HG03354 (cell line): ENCODE data around the gene NOVA1.

ENCODE experiments used
- ATAC-seq: cut with Tn5 transposase; IDR thresholded peaks from one replicate; pipeline ENCODE4 v1.9.1; 2021; ENCODE audit warnings: mild to moderate bottlenecking; ENCODE audit not compliant: unreplicated experiment, poor library complexity, severe bottlenecking

NOVA1 gene

GRCh38 chr14:26594756-26595545 is 2.9 kb downstream of the NOVA1 start:
- no peak for ATAC-seq

GRCh38 chr14:26594148-26594547 is 3.7 kb downstream of the NOVA1 start:
- ATAC-seq = no peak

- no peak for ATAC-seq
These were observed 4.5 kb downstream of the NOVA1 start for GRCh38 chr14:26593357-26593756.

- ATAC-seq = no peak
These were observed 7.9 kb downstream of the NOVA1 start for GRCh38 chr14:26589925-26590324.

GRCh38 chr14:26577711-26578110 is 20.1 kb downstream of the NOVA1 start:
- ATAC-seq = no peak

GRCh38 chr14:26554069-26554772 is 43.6 kb downstream of the NOVA1 start:
- no peak for ATAC-seq

GRCh38 chr14:26549571-26549970 is 48.3 kb downstream of the NOVA1 start:
- ATAC-seq = no peak

GRCh38 chr14:26548406-26548805 is 49.4 kb downstream of the NOVA1 start:
- no peak for ATAC-seq

- no peak for ATAC-seq
These were observed 59.7 kb downstream of the NOVA1 start for GRCh38 chr14:26538176-26538575.

- ATAC-seq = no peak
These were observed 65.9 kb downstream of the NOVA1 start for GRCh38 chr14:26531894-26532293.

- ATAC-seq = no peak
These were observed 69.2 kb downstream of the NOVA1 start for GRCh38 chr14:26528415-26529182.

- no peak for ATAC-seq
These were observed 70.7 kb downstream of the NOVA1 start for GRCh38 chr14:26527095-26527494.

GRCh38 chr14:26526137-26526536 is 71.7 kb downstream of the NOVA1 start:
- no peak for ATAC-seq

GRCh38 chr14:26525085-26525484 is 72.7 kb downstream of the NOVA1 start:
- no peak for ATAC-seq

- no peak for ATAC-seq
These were observed 74.9 kb downstream of the NOVA1 start for GRCh38 chr14:26522967-26523366.

GRCh38 chr14:26517771-26518170 is 80.1 kb downstream of the NOVA1 start:
- ATAC-seq = no peak

- ATAC-seq = no peak
These were observed 97.8 kb downstream of the NOVA1 start for GRCh38 chr14:26500028-26500427.

- no peak for ATAC-seq
These were observed 98.3 kb downstream of the NOVA1 start for GRCh38 chr14:26499546-26499945.

GRCh38 chr14:26486922-26487321 is 110.9 kb downstream of the NOVA1 start:
- ATAC-seq = no peak

- ATAC-seq = no peak
These were observed 113.3 kb downstream of the NOVA1 start for GRCh38 chr14:26484562-26484961.

GRCh38 chr14:26478967-26479366 is 118.9 kb downstream of the NOVA1 start:
- no peak for ATAC-seq
